HUES64 (cell line): Measurements from ENCODE around the gene SYNE2.

Source experiments
- H3K27ac ChIP-seq: 2 replicates; pipeline ENCODE4 v1.7.0; 2013; ENCODE audit warnings: low read depth, low read length, inconsistent platforms
- H3K27me3 ChIP-seq: 2 replicates; pipeline ENCODE4 v1.6.1; 2013; ENCODE audit warnings: mild to moderate bottlenecking, low read length; ENCODE audit not compliant: insufficient read depth
- H3K36me3 ChIP-seq: 2 replicates; pipeline ENCODE4 v1.6.1; 2013; ENCODE audit warnings: mild to moderate bottlenecking, low read length; ENCODE audit not compliant: insufficient read depth
- H3K4me1 ChIP-seq: 2 replicates; pipeline ENCODE4 v1.6.1; 2013; ENCODE audit warnings: mild to moderate bottlenecking, low read length, moderate library complexity; ENCODE audit not compliant: insufficient read depth
- H3K4me3 ChIP-seq: 2 replicates; pipeline ENCODE4 v1.5.1; 2013; ENCODE audit warnings: mild to moderate bottlenecking, low read length, moderate library complexity
- H3K9ac ChIP-seq: 2 replicates; pipeline ENCODE4 v1.6.1; 2013; ENCODE audit warnings: mild to moderate bottlenecking, low read depth, low read length
- H3K9me3 ChIP-seq: 2 replicates; pipeline ENCODE4 v1.6.1; 2013; ENCODE audit warnings: low read depth, low read length; ENCODE audit not compliant: insufficient read depth
- WGBS: fragments of 150-250, 120-280 bp; methylation state at CpG from one replicate; pipeline ENCODE4 v1.1.7; 2013; ENCODE audit warnings: missing lambda C conversion rate; 5-methylcytosine and 5-hydroxymethylcytosine counted together

SYNE2 gene

GRCh38 chr14:63966407-63966806, 113.6 kb downstream of the SYNE2 start:
- no peak overlapping the region for H3K4me3 ChIP-seq
- H3K27ac ChIP-seq, result no peak overlapping the region
- 95% methylated on average over 5 of the region's 5 CpGs for WGBS
- no peaks in the 10 kb centered on the region for H3K9me3 ChIP-seq
- H3K4me1 ChIP-seq, result peaks cover 17% of the 10 kb centered on the region
- H3K27me3 ChIP-seq, result no peaks in the 10 kb centered on the region
- no peak overlapping the region for H3K9ac ChIP-seq
- peaks cover 34% of the 10 kb centered on the region for H3K36me3 ChIP-seq

- Histone ChIP-seq H3K27me3 (no peaks in the 10 kb centered on the region), H3K4me3 (no peak overlapping the region), H3K4me1 (no peaks in the 10 kb centered on the region), H3K9me3 (no peaks in the 10 kb centered on the region), H3K27ac (no peak overlapping the region), H3K36me3 (peaks cover 37% of the 10 kb centered on the region), H3K9ac (no peak overlapping the region)
- WGBS, result 95% methylated on average over 3 of the region's 3 CpGs
These were observed 119.6 kb downstream of the SYNE2 start for GRCh38 chr14:63972323-63972932.

GRCh38 chr14:63974176-63974575, 121.4 kb downstream of the SYNE2 start:
- H3K4me3 ChIP-seq, result no peak overlapping the region

GRCh38 chr14:63981569-63981968, 128.8 kb downstream of the SYNE2 start:
- Histone ChIP-seq H3K4me3 (no peak overlapping the region), H3K27me3 (no peaks in the 10 kb centered on the region), H3K27ac (no peak overlapping the region), H3K36me3 (peaks cover 69% of the 10 kb centered on the region), H3K4me1 (no peaks in the 10 kb centered on the region), H3K9ac (no peak overlapping the region), H3K9me3 (no peaks in the 10 kb centered on the region)
- WGBS, result 97% methylated on average over 4 of the region's 4 CpGs

More at GRCh38 chr14:63974176-63974575, 121.4 kb downstream of the SYNE2 start:
- H3K27ac ChIP-seq, result no peak overlapping the region
- no peaks in the 10 kb centered on the region for H3K27me3 ChIP-seq
- 97% methylated on average over 5 of the region's 5 CpGs for WGBS
- no peaks in the 10 kb centered on the region for H3K9me3 ChIP-seq
- H3K9ac ChIP-seq, result no peak overlapping the region
- peaks cover 39% of the 10 kb centered on the region for H3K36me3 ChIP-seq
- no peaks in the 10 kb centered on the region for H3K4me1 ChIP-seq

GRCh38 chr14:63982156-63982555, 129.4 kb downstream of the SYNE2 start:
- Histone ChIP-seq H3K27ac (no peak overlapping the region), H3K9me3 (no peaks in the 10 kb centered on the region), H3K9ac (no peak overlapping the region), H3K4me1 (no peaks in the 10 kb centered on the region), H3K4me3 (no peak overlapping the region), H3K27me3 (no peaks in the 10 kb centered on the region), H3K36me3 (peaks cover 65% of the 10 kb centered on the region)
- 89% methylated on average over 2 of the region's 3 CpGs for WGBS

GRCh38 chr14:63982629-63983028, 129.8 kb downstream of the SYNE2 start:
- WGBS, result 95% methylated on average over 3 of the region's 3 CpGs
- H3K4me3 ChIP-seq, result no peak overlapping the region
- H3K9me3 ChIP-seq, result no peaks in the 10 kb centered on the region
- H3K27me3 ChIP-seq, result no peaks in the 10 kb centered on the region
- no peaks in the 10 kb centered on the region for H3K4me1 ChIP-seq
- no peak overlapping the region for H3K9ac ChIP-seq
- H3K36me3 ChIP-seq, result peaks cover 62% of the 10 kb centered on the region
- H3K27ac ChIP-seq, result no peak overlapping the region

GRCh38 chr14:63986789-63987533, 134.2 kb downstream of the SYNE2 start:
- H3K27ac ChIP-seq, result no peak overlapping the region
- WGBS, result 93% methylated on average over 15 of the region's 15 CpGs
- H3K27me3 ChIP-seq, result no peaks in the 10 kb centered on the region

GRCh38 chr14:63988579-63988978, 135.8 kb downstream of the SYNE2 start:
- no peaks in the 10 kb centered on the region for H3K4me1 ChIP-seq
- no peaks in the 10 kb centered on the region for H3K27me3 ChIP-seq
- 95% methylated on average over 4 of the region's 4 CpGs for WGBS
- no peak overlapping the region for H3K9ac ChIP-seq
- H3K36me3 ChIP-seq, result peaks cover 54% of the 10 kb centered on the region
- no peak overlapping the region for H3K4me3 ChIP-seq
- no peaks in the 10 kb centered on the region for H3K9me3 ChIP-seq
- H3K27ac ChIP-seq, result no peak overlapping the region

More at GRCh38 chr14:63986789-63987533, 134.2 kb downstream of the SYNE2 start:
- H3K4me1 ChIP-seq, result no peaks in the 10 kb centered on the region
- H3K9me3 ChIP-seq, result no peaks in the 10 kb centered on the region
- no peak overlapping the region for H3K4me3 ChIP-seq
- H3K9ac ChIP-seq, result no peak overlapping the region
- H3K36me3 ChIP-seq, result peaks cover 53% of the 10 kb centered on the region

- H3K27ac ChIP-seq, result no peak overlapping the region
- H3K27me3 ChIP-seq, result no peaks in the 10 kb centered on the region
- H3K4me1 ChIP-seq, result no peaks in the 10 kb centered on the region
- no peaks in the 10 kb centered on the region for H3K9me3 ChIP-seq
- no peak overlapping the region for H3K4me3 ChIP-seq
- 94% methylated on average over 7 of the region's 7 CpGs for WGBS
- no peak overlapping the region for H3K9ac ChIP-seq
- peaks cover 69% of the 10 kb centered on the region for H3K36me3 ChIP-seq
These were observed 139.0 kb downstream of the SYNE2 start for GRCh38 chr14:63991833-63992232.

- 98% methylated on average over 6 of the region's 6 CpGs for WGBS
- Histone ChIP-seq H3K9ac (no peak overlapping the region), H3K27me3 (no peaks in the 10 kb centered on the region), H3K36me3 (peaks cover 78% of the 10 kb centered on the region), H3K9me3 (no peaks in the 10 kb centered on the region), H3K4me3 (no peak overlapping the region), H3K4me1 (no peaks in the 10 kb centered on the region), H3K27ac (no peak overlapping the region)
These were observed 140.1 kb downstream of the SYNE2 start for GRCh38 chr14:63992858-63993257.

- Histone ChIP-seq H3K36me3 (peaks cover 76% of the 10 kb centered on the region), H3K27ac (no peak overlapping the region), H3K4me3 (no peak overlapping the region), H3K4me1 (no peaks in the 10 kb centered on the region), H3K27me3 (no peaks in the 10 kb centered on the region), H3K9me3 (no peaks in the 10 kb centered on the region), H3K9ac (no peak overlapping the region)
- 93% methylated on average over 3 of the region's 3 CpGs for WGBS
These were observed 141.2 kb downstream of the SYNE2 start for GRCh38 chr14:63993992-63994391.
